Activated naive CD4-positive, alpha-beta T cell treated with Interleukin-2 at 50 U/mL for 16 hours (primary cell): ENCODE measurements around the gene POGLUT3.

Source experiments
- DNase-seq: peaks from one replicate; pipeline ENCODE4 v3.0.0-alpha.2; 2020

The POGLUT3 gene

GRCh38 chr11:108500169-108500568 lies 2.0 kb upstream of the POGLUT3 start:
- no peak for DNase-seq

GRCh38 chr11:108498816-108499408 lies 728 bp upstream of the POGLUT3 start:
- no peak for DNase-seq

GRCh38 chr11:108497317-108498045 lies 703 bp downstream of the POGLUT3 start:
- DNase-seq, result peak; percentile 76

- no peak for DNase-seq
Observed at GRCh38 chr11:108496643-108497256, 1.4 kb downstream of the POGLUT3 start.

DNA sequence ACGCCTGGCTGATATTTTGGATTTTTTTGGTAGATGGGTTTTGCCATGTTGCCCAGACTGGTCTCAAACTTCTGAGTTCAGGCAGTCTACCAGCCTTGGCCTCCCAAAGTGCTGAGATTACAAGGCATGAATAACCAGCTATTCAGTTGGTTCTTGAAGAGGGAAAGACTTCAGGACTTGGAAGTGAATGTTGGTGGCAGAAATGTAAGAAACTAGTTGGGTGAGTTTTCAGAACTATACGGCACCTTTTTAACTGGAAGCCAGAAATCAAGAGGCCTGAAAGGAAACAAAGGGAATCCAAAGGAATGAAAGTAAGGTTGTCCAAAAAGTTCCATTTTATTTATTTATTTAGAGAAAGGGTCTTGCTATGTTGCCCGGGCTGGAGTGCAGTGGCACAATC lies 2.9 kb downstream of the POGLUT3 start:
- no peak for DNase-seq

GRCh38 chr11:108494182-108494581 lies 4.0 kb downstream of the POGLUT3 start:
- DNase-seq, result no peak

GRCh38 chr11:108491936-108492335 lies 6.2 kb downstream of the POGLUT3 start:
- DNase-seq, result no peak

DNA sequence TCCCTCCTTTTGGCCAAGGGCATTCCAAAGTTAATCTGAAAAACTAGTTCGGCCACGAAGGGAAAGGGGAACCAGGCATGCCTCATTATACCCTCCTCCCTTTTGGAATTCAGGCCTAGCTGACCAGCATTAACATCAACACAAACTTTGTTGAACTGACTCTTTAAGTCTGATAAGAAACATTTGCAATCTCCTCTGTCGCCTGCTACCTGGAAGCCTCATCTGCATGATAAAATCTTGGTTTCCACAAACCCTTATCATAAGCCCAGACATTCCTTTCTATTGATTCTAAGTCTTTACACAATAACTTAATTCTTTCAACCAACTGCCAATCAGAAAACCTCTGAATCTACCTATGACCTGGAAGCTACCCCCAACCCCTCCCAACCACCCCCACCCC lies 11.4 kb downstream of the POGLUT3 start:
- DNase-seq, result no peak

- DNase-seq, result no peak
Observed at GRCh38 chr11:108486331-108486730, 11.9 kb downstream of the POGLUT3 start.

DNA sequence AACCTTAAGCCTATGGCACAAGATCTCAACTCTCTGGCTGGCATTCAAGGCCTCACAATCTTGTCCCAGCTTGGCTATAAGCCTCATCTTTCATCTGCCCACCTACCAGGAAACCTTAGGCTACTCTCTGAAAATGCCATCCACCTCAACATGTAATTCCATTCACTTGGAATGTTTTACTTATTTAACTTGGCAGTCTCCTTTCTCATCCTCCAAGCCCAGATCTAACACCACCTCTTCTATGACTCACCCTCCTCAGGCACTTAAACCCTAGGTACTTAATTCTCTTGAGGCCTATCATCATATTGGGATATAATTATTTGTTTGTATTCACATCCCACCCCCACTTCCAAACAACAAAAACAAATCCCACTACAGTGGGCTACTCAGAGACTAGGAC lies 15.0 kb downstream of the POGLUT3 start:
- no peak for DNase-seq

GRCh38 chr11:108474664-108475463 lies 23.3 kb downstream of the POGLUT3 start:
- DNase-seq, result no peak

DNA sequence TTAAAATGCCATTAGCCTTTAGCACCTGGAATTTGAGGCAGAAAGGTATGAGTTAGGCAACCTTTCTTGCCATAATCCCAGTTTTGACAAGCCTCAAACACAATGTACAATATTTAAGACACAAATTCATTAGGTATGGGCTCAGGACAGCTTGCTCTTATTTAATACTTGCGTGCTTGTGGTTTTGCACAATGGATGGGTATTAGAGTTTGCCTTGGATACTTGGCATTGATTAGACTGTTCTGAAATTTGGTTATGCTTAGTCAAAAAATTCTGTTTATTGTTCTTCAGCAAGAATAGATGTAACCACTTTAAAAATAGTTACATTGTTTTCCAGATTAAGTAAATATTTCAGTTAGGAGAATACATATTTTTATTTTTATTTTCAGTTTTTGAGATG lies 25.5 kb downstream of the POGLUT3 start:
- DNase-seq, result no peak

GRCh38 chr11:108468478-108468864 lies 29.7 kb downstream of the POGLUT3 start:
- DNase-seq, result no peak

DNA sequence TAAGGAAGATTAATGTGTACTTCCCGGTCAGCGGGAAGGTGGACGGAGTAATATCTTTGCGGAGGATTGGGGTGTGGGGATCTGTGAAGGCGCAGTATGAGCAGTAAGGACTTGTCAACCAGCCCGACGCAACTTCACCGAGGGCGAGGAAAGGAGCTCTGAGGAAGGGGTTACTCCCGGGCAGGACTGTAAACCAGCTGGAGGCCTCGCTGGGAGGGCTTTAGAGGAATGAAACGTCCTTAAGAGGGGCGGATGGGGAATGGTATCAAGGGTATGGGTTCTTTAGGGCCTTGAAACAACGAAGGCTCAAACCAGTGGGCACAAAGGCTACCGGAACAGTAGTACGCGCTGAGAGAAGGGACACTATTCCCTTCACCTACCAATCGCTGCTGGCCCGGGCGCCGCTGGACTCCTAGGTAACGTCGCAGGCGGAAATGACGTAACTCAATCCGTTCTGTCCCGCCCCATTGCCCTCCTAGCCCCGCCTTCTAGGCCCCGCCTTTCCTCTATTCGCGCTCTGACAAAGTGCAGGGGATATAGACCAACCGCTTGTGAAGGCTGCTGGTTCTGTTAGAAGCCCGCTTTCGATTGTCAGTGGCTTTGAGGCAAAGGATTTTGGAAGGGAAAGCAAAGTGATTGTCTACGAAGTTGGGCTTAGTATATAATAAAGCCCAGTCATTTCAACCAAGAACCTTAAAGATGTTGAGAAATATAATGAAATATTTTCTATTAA lies 30.9 kb downstream of the POGLUT3 start, which contains the start of gene C11orf65:
Gene C11orf65 (minus strand): TSS at position 439 of the 733 bp plus-strand sequence. CDS start 5,970 bp downstream, outside the sequence.
- DNase-seq, result peak; percentile 95

DNA sequence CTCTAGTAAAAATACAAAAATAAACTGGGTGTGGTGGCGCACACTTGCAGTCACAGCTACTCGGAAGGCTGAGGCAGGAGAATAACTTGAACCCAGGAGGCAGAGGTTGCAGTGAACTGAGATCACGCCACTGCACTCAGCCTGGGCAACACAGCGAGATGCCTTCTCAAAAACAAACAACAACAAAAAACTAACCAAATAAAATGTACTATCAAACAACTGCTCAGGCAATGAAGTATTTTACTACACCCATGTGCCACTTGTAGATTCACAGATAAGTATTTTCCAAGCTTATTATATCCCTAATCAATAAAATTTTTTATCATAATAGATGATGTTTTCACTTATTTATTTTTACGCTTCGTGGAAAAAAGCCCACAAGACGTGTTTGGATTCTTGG lies 31.8 kb downstream of the POGLUT3 start:
- DNase-seq, result no peak

- no peak for DNase-seq
Observed at GRCh38 chr11:108453207-108453835, 44.9 kb downstream of the POGLUT3 start.
